Measurements from ENCODE around the gene KCNJ1.

The KCNJ1 gene

GRCh38 chr11:128834157-128834556 lies 32.9 kb downstream of the KCNJ1 start:
- no peak for DNase-seq
- in situ Hi-C loops (cut with MboI; ENCODE audit: low pct_unique_long_range_greater_than_20kb, low sequenced_read_pairs) = loop anchor here (25.0 kb wide), 2 partner anchors 547 to 647 kb away; no protein-coding TSS in a partner anchor

DNA sequence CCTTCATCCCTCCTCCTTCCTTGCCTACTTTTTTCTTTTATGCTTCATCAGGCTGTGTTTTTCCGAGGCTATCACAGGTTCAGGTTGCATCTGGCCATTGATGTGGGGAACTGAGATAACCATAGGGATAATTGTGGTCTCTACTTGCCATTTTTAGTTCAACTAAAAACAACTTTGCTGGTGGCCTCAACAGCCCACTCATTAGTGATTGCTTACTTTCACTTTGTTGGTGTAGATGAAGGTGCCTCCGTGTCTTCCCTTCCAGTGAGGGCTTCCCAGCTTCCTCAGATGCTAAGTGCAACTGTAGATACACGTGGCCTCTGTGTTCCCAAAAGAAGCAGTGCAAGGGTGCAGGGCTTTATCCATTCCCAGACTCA lies 35.0 kb downstream of the KCNJ1 start:
- in situ Hi-C loops (cut with MboI; ENCODE audit: low pct_unique_long_range_greater_than_20kb, low sequenced_read_pairs) = loop anchor here (25.0 kb wide), 2 partner anchors 545 to 645 kb away; no protein-coding TSS in a partner anchor

GRCh38 chr11:128831174-128832120 lies 35.6 kb downstream of the KCNJ1 start:
- DNase-seq = peak; percentile 90
- in situ Hi-C loops (cut with MboI; ENCODE audit: low pct_unique_long_range_greater_than_20kb, low sequenced_read_pairs) = loop anchor here (25.0 kb wide), 2 partner anchors 544 to 644 kb away; no protein-coding TSS in a partner anchor

More for the DNA sequence above, 35.0 kb downstream of the KCNJ1 start:
- DNase-seq = no peak

DNA sequence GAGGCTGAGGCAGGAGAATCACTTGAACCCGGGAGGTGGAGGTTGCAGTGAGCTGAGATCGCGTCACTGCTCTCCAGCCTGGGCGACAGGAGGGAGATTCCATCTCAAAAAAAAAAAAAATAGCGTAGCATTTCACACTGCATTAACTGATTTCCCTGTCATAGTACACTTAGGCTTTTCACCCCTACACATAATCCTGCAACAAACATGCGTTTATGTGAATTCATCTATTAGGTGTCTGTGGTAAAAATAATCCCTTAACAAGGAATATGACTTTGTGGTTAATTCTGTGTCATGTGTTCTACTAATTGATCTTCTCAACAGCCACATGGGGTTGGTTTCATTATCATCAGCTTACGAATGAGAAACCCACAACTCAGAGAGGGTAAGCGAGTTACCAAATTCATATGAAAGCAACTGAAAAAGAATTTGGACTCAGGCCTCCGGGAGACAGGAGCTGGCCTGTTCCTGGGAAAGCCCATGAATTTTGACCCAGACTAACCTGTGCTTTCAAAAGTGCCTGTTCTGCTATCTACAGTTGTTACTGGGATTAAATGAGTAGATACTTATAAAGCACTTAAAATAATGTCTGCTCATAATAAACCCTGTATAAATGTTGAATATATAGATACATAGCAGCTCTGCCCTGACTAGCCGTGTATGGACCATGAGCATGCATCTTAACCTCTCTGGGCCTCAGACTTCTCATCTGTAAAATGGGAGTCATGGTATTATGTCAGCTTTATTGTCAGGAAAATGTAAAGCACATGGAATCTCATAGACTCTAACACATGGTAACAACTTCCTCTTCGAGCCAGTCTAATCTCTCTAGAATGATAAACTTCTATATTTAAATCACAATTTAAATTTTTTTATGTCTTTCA lies 36.6 kb downstream of the KCNJ1 start:
- in situ Hi-C loops (cut with MboI; ENCODE audit: low pct_unique_long_range_greater_than_20kb, low sequenced_read_pairs) = loop anchor here (25.0 kb wide), 2 partner anchors 543 to 643 kb away; no protein-coding TSS in a partner anchor
- DNase-seq = no peak

DNA sequence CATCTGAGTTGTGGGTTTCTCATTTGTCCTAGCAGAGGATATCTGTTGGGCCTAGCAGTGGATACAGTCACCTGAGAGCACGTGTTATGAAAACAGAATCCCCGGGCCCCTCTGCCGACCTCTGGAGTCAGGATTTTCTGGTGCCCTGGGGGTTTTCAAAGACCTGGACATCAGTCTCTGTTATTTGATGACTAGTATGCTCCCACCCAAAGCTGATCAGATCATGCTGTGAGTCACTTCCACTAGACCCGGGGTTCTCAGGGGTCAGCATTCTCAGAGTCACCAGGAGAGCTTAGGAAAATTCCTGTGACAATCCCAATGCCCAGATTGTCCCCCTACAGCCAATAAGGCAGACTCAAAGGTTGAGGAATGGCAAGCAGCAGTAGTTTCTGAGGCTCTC lies 38.7 kb downstream of the KCNJ1 start:
- DNase-seq = no peak
- in situ Hi-C loops (cut with MboI; ENCODE audit: low pct_unique_long_range_greater_than_20kb, low sequenced_read_pairs) = loop anchor here (25.0 kb wide), 2 partner anchors 541 to 641 kb away; no protein-coding TSS in a partner anchor

DNA sequence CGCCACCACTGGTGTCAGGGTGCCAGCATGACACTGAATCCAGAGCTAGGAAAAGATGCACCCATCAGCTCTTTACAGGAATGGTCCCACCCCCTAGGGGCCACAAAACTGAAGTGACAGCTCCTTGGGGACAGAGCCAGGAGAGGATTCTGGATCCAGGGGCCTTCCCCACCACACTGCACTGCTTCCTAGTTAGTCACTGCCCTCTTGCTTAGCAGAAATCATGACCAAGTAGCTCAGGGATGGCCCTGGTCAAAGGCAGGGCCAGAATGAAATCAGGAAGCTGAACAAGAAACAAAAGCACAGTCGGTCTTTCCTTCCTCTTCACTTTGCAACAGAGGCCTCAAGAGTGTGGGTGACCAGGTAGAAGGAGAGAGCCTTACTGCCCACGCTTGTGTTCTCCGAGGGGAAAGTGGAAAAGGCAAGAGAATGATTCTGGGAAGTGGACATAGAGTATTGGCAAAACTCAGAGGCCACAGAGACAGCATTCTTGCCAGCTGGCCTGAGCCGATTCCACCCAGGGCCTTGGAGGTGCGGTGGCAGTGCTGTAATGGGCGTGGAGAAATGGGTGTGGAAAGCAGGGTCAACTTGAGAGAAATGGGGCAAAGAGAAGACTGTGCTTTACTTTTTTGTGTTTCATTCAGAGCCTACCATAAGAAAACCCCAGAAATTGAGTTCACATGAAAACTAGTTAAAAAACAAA lies 39.8 kb downstream of the KCNJ1 start:
- in situ Hi-C loops (cut with MboI; ENCODE audit: low pct_unique_long_range_greater_than_20kb, low sequenced_read_pairs) = loop anchor here (25.0 kb wide), 2 partner anchors 540 to 640 kb away; no protein-coding TSS in a partner anchor
- no peak for DNase-seq

GRCh38 chr11:128825050-128825784 lies 41.9 kb downstream of the KCNJ1 start:
- in situ Hi-C loops (cut with MboI; ENCODE audit: low pct_unique_long_range_greater_than_20kb, low sequenced_read_pairs) = loop anchor here (25.0 kb wide), 2 partner anchors 538 to 638 kb away; no protein-coding TSS in a partner anchor
- no peak for DNase-seq

GRCh38 chr11:128824191-128825049 lies 42.7 kb downstream of the KCNJ1 start:
- no peak for DNase-seq
- in situ Hi-C loops (cut with MboI; ENCODE audit: low pct_unique_long_range_greater_than_20kb, low sequenced_read_pairs) = loop anchor here (25.0 kb wide), 2 partner anchors 537 to 637 kb away; no protein-coding TSS in a partner anchor

DNA sequence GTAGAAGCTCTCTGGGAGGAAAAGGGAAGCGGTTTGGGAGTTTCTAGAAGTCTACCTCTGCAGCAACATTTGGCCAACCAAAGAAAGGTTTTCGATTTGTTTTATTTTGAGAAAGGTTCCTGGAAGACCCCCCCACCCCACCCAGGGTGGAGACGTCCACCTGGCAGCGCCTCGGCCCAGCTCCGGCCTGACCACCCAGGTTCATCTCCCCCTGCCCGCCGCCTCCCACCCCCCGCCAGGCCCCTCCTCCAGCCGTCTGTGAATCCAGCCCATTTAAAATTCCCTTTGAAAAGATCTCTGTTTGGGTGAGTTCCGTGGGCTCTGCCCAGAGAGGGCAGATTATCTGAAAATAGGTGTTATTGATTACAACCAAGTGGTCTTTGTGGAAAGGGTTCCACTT lies 43.3 kb downstream of the KCNJ1 start:
- in situ Hi-C loops (cut with MboI; ENCODE audit: low pct_unique_long_range_greater_than_20kb, low sequenced_read_pairs) = no loop called here
- DNase-seq = no peak

GRCh38 chr11:128822130-128822529 lies 45.0 kb downstream of the KCNJ1 start:
- no peak for DNase-seq
- in situ Hi-C loops (cut with MboI; ENCODE audit: low pct_unique_long_range_greater_than_20kb, low sequenced_read_pairs) = no loop called here

DNA sequence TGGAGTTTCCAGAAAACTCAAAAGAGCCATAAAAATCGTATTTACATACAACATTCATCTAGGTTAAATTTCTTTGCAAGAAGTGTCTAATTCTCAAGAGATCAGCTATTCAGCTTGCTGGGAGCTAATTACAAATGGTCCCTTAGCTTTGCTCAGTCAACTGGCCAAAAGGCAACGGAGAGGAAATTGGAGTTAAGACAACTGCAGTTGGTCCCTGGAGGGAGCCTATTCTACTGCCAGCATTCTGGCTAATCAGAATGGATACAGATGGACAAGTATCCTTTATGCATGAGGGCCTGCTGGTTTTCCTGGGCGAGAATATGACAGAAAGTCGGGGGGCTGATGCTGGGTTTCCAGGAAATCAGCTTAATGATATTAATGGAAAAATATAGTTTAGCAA lies 45.5 kb downstream of the KCNJ1 start:
- in situ Hi-C loops (cut with MboI; ENCODE audit: low pct_unique_long_range_greater_than_20kb, low sequenced_read_pairs) = no loop called here
- no peak for DNase-seq

DNA sequence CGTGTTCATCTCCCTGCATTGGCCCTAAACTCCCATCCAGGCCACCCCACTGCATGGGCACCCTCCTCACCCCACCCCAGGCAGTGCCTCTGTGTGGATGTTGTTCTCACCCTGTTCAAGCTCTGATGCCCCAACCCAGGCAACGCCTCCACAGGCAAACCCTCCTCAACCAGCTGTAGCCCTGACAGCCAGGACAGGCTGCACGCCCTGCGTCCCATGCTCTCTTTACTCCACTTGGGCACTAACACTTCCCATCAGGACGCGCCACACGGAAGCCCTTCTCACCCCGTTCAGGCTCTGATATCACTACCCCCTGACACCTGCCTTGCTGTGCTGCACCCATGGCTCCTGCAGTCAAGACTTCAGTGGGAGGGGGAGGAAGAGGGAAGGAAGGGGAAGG lies 47.9 kb downstream of the KCNJ1 start:
- DNase-seq = no peak

DNA sequence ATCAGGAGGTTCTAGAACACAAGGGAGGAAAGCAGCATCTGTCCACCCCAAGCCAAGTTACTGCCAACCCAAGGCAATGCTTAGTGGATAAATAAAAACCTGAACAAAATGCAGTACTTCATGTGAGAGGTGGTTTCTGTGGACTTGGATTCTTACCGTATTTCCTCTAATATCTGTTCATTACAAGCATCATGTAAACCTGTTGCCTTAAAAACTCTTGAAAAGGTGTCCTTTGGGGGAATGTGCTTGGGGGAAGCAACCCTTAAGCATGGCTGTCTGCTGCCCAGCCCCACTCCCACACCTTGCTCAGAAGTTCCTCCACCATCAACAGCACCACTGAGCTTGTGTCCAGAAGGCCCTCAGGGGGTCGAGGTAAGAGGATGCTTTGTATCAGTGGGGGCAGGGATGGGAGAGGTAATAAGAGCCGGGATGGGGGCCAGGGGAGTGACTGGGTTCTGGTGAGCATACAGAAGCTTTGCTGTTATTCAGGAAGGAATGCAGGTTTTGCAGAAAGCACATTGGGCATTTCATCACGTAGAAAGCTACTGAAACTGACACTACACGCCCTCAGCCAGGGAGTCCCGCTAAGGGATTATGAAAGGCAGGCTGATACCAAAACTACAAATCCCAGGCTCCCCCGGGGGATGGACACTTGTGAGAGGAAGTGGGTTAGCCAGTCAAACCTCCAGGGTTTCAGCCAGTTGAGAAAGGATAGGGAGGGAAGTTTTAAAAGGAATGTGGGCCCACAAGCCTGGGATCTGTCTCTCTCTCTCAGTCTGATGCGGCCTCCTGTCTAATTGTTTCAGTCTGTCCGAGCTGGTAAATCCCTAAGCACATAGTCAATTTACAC lies 52.0 kb downstream of the KCNJ1 start:
- DNase-seq = peak; percentile 21
- in situ Hi-C loops (cut with MboI; ENCODE audit: low pct_unique_long_range_greater_than_20kb, low sequenced_read_pairs) = no loop called here

More for the DNA sequence above, 47.9 kb downstream of the KCNJ1 start:
- in situ Hi-C loops (cut with MboI; ENCODE audit: low pct_unique_long_range_greater_than_20kb, low sequenced_read_pairs) = no loop called here

- in situ Hi-C loops (cut with MboI; ENCODE audit: low pct_unique_long_range_greater_than_20kb, low sequenced_read_pairs) = no loop called here
- DNase-seq = no peak
Observed at GRCh38 chr11:128813729-128814128, 53.4 kb downstream of the KCNJ1 start.

DNA sequence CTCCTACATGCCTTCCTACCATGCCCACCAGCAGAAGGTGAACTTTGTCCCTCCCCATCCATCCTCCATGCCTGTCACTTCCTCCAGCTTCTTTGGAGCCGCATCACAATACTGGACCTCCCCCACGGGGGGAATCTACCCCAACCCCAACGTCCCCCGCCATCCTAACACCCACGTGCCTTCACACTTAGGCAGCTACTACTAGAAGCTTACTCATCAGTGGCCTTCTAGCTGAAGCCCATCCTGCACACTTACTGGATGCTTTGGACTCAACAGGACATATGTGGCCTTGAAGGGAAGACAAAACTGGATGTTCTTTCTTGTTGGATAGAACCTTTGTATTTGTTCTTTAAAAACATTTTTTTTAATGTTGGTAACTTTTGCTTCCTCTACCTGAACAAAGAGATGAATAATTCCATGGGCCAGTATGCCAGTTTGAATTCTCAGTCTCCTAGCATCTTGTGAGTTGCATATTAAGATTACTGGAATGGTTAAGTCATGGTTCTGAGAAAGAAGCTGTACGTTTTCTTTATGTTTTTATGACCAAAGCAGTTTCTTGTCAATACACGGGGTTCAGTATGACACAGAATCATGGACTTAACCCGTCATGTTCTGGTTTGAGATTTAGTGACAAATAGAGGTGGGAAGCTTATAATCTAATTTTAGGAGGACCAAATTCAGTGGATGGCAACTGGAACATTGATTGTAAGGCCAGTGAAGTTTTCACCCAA lies 56.1 kb downstream of the KCNJ1 start:
- DNase-seq = no peak
- in situ Hi-C loops (cut with MboI; ENCODE audit: low pct_unique_long_range_greater_than_20kb, low sequenced_read_pairs) = no loop called here

DNA sequence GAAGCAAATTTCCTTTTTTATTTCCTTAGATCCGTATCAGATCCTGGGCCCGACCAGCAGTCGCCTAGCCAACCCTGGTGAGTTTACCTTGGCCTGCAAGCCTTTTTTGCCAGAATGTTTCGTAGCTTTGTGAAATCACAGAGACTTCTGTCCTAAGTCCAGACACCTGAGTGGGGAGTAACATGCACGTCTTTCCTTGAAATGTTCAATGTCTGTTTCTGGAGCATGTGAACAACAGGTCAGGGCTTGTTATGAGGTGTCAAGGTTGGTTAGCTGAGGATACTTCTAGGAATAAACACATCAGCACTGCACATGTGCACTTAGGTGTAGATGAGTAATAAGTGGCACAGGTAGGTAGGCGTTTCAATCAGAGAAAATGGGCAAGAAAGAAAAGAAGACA lies 58.0 kb downstream of the KCNJ1 start:
- no peak for DNase-seq
- in situ Hi-C loops (cut with MboI; ENCODE audit: low pct_unique_long_range_greater_than_20kb, low sequenced_read_pairs) = no loop called here

Data from KBM-7 (cell line).